Vagina (tissue), 2 donors: ENCODE results near the gene EPSTI1.

ENCODE experiments used
- CTCF ChIP-seq, 3 experiments: fragments of 450-650 bp in 2 of 3; fragments of 200-600 bp in 1 of 3; sonication (generic) in 1 of 3; IDR thresholded peaks; one replicate each; pipeline ENCODE4 v1.5.1; 2017 to 2019; ENCODE audit warnings: antibody characterized with exemption in 3 of 3, mild to moderate bottlenecking in 2 of 3, moderate library complexity in 2 of 3
- POLR2A ChIP-seq, 2 donors: fragments of 450-650 bp; IDR thresholded peaks; one replicate each; pipeline ENCODE4 v1.6.1; 2017; ENCODE audit warnings: antibody characterized with exemption in 2 of 2, mild to moderate bottlenecking in 2 of 2, moderate library complexity in 2 of 2
- POLR2AphosphoS5 ChIP-seq, 2 donors: sonication (generic); formaldehyde crosslinking; IDR thresholded peaks; one replicate each; pipeline ENCODE4 v1.9.0; 2017; ENCODE audit warnings: antibody characterized with exemption in 2 of 2, mild to moderate bottlenecking in 2 of 2, low read depth in 1 of 2; ENCODE audit not compliant: insufficient read depth in 1 of 2

GRCh38 chr13:42852136-42852535 is 139.9 kb downstream of the EPSTI1 start:
- TF ChIP-seq POLR2A (IDR thresholded peaks at IDR 0.05) (no peak), CTCF (IDR thresholded peaks at IDR 0.05) (no peak), POLR2AphosphoS5 (IDR thresholded peaks at IDR 0.05; ENCODE audit: insufficient read depth in 1 of 2, low read depth in 1 of 2) (no peak)
